SK-N-SH treated with all-trans-retinoic acid at 6 μM for 48 hours (cell line): ENCODE results near the gene HRH3.

ENCODE experiments used
- ATAC-seq: fragments of 200-7000 bp; cut with Tn5 transposase; 3 replicates; pipeline ENCODE4 v1.9.1; 2020; ENCODE audit warnings: mild to moderate bottlenecking, moderate library complexity
- ARNTL ChIP-seq: fragments of 450-650 bp; formaldehyde crosslinking; IDR thresholded peaks from 2 replicates; pipeline ENCODE4 v1.5.0; 2020; ENCODE audit warnings: low read depth, mild to moderate bottlenecking, moderate library complexity, borderline replicate concordance
- BACH2 ChIP-seq: fragments of 250-450 bp; sonication (Bioruptor Pico); IDR thresholded peaks from 2 replicates; pipeline ENCODE4 v1.9.0; 2021; ENCODE audit warnings: mild to moderate bottlenecking, borderline replicate concordance
- CREB5 ChIP-seq: fragments of 250-450 bp; sonication (Bioruptor Pico); IDR thresholded peaks from 2 replicates; pipeline ENCODE4 v1.5.1; 2020; ENCODE audit warnings: low read depth, mild to moderate bottlenecking, moderate library complexity
- CSDC2 ChIP-seq: fragments of 250-450 bp; sonication (Bioruptor Pico); IDR thresholded peaks from 2 replicates; pipeline ENCODE4 v1.5.0; 2020; ENCODE audit warnings: mild to moderate bottlenecking, moderate library complexity
- CSRNP3 ChIP-seq: fragments of 250-450 bp; sonication (Bioruptor Pico); IDR thresholded peaks from 2 replicates; pipeline ENCODE4 v1.5.1; 2021; ENCODE audit warnings: mild to moderate bottlenecking, moderate library complexity
- ESRRG ChIP-seq: fragments of 250-450 bp; sonication (Bioruptor Pico); IDR thresholded peaks from 2 replicates; pipeline ENCODE4 v1.6.1; 2021; ENCODE audit warnings: mild to moderate bottlenecking
- GLIS3 ChIP-seq: fragments of 250-450 bp; sonication (Bioruptor Pico); IDR thresholded peaks from 2 replicates; pipeline ENCODE4 v1.5.0; 2020; ENCODE audit warnings: mild to moderate bottlenecking, moderate library complexity
- ISL1 ChIP-seq: fragments of 250-450 bp; sonication (Bioruptor Pico); IDR thresholded peaks from 2 replicates; pipeline ENCODE4 v2.1.2; 2022; ENCODE audit warnings: mild to moderate bottlenecking, moderate library complexity
- OSR1 ChIP-seq: fragments of 250-450 bp; sonication (Bioruptor Pico); IDR thresholded peaks from 2 replicates; pipeline ENCODE4 v1.8.0; 2022; ENCODE audit warnings: moderate library complexity, mild to moderate bottlenecking, inconsistent platforms
- PATZ1 ChIP-seq: fragments of 250-450 bp; sonication (Bioruptor Pico); IDR thresholded peaks from 2 replicates; pipeline ENCODE4 v1.8.0; 2020; ENCODE audit warnings: mild to moderate bottlenecking, moderate library complexity, borderline replicate concordance
- POU6F1 ChIP-seq: fragments of 250-450 bp; sonication (Bioruptor Pico); IDR thresholded peaks from 2 replicates; pipeline ENCODE4 v1.8.0; 2021; ENCODE audit warnings: low read depth, mild to moderate bottlenecking, moderate library complexity, borderline replicate concordance
- PPARA ChIP-seq: fragments of 250-450 bp; sonication (Bioruptor Pico); IDR thresholded peaks from 2 replicates; pipeline ENCODE4 v1.5.0; 2020; ENCODE audit warnings: mild to moderate bottlenecking, borderline replicate concordance
- RARB ChIP-seq: fragments of 250-450 bp; sonication (Bioruptor Pico); IDR thresholded peaks from 2 replicates; pipeline ENCODE4 v1.8.0; 2021; ENCODE audit warnings: mild to moderate bottlenecking, moderate library complexity
- SNAI2 ChIP-seq: fragments of 250-450 bp; sonication (Bioruptor Pico); IDR thresholded peaks from 2 replicates; pipeline ENCODE4 v1.5.0; 2020; ENCODE audit warnings: mild to moderate bottlenecking, moderate library complexity
- TCF4 ChIP-seq: fragments of 250-450 bp; sonication (Bioruptor Pico); IDR thresholded peaks from 2 replicates; pipeline ENCODE4 v1.8.0; 2021; ENCODE audit warnings: mild to moderate bottlenecking, moderate library complexity, borderline replicate concordance
- TOX ChIP-seq: fragments of 250-450 bp; sonication (Bioruptor Pico); IDR thresholded peaks from 2 replicates; pipeline ENCODE4 v1.8.0; 2021; ENCODE audit warnings: mild to moderate bottlenecking, moderate library complexity, borderline replicate concordance
- TSHZ2 ChIP-seq: fragments of 250-450 bp; sonication (Bioruptor Pico); IDR thresholded peaks from 2 replicates; pipeline ENCODE4 v1.5.0; 2020; ENCODE audit warnings: mild to moderate bottlenecking, moderate library complexity
- ZC3H10 ChIP-seq: fragments of 250-450 bp; sonication (Bioruptor Pico); IDR thresholded peaks from 2 replicates; pipeline ENCODE4 v1.5.1; 2021; ENCODE audit warnings: mild to moderate bottlenecking, moderate library complexity
- ZFP3 ChIP-seq: fragments of 250-450 bp; sonication (Bioruptor Pico); IDR thresholded peaks from 2 replicates; pipeline ENCODE4 v1.5.0; 2020; ENCODE audit warnings: mild to moderate bottlenecking, moderate library complexity
- ZFP30 ChIP-seq: fragments of 450-650 bp; formaldehyde crosslinking; IDR thresholded peaks from 2 replicates; pipeline ENCODE4 v1.5.0; 2022; ENCODE audit warnings: mild to moderate bottlenecking, moderate library complexity
- ZNF565 ChIP-seq: fragments of 450-650 bp; formaldehyde crosslinking; conservative IDR thresholded peaks from 2 replicates; pipeline ENCODE4 v1.5.0; 2020; ENCODE audit warnings: low read depth, mild to moderate bottlenecking, moderate library complexity
- ZNF70 ChIP-seq: fragments of 450-650 bp; formaldehyde crosslinking; IDR thresholded peaks from 2 replicates; pipeline ENCODE4 v1.5.0; 2020; ENCODE audit warnings: mild to moderate bottlenecking, moderate library complexity
- ZNF8 ChIP-seq: fragments of 450-650 bp; formaldehyde crosslinking; IDR thresholded peaks from 2 replicates; pipeline ENCODE4 v1.5.0; 2020; ENCODE audit warnings: mild to moderate bottlenecking, moderate library complexity

HRH3 gene

GRCh38 chr20:62197311-62197710, 22.8 kb downstream of the HRH3 start (continued):
- no peak for TF ChIP-seq POU6F1
- no peak for TF ChIP-seq ZNF565 (CRISPR knock-in tag)
- TF ChIP-seq TCF4 (CRISPR knock-in tag): no peak

- TF ChIP-seq CSRNP3 (no peak), GLIS3 (CRISPR knock-in tag) (no peak), TOX (CRISPR knock-in tag) (no peak), SNAI2 (CRISPR knock-in tag) (no peak), BACH2 (CRISPR knock-in tag) (no peak), ZFP3 (CRISPR knock-in tag) (no peak), PATZ1 (CRISPR knock-in tag) (no peak), OSR1 (CRISPR knock-in tag) (no peak), ESRRG (no peak), ZC3H10 (CRISPR knock-in tag) (no peak), PPARA (CRISPR knock-in tag) (no peak), ZNF70 (no peak), CREB5 (CRISPR knock-in tag) (no peak), ISL1 (no peak), ARNTL (CRISPR knock-in tag) (no peak)
- no peak for ATAC-seq
Observed at GRCh38 chr20:62196286-62196685, 23.8 kb downstream of the HRH3 start.

GRCh38 chr20:62195736-62196135, 24.3 kb downstream of the HRH3 start:
- ATAC-seq: no peak
- TF ChIP-seq PATZ1 (CRISPR knock-in tag): no peak
- TF ChIP-seq CSDC2: no peak
- no peak for TF ChIP-seq ZFP30
- no peak for TF ChIP-seq RARB (CRISPR knock-in tag)
- no peak for TF ChIP-seq CSRNP3
- TF ChIP-seq PPARA (CRISPR knock-in tag): no peak
- no peak for TF ChIP-seq ESRRG
- TF ChIP-seq ZC3H10 (CRISPR knock-in tag): no peak
- TF ChIP-seq ZFP3 (CRISPR knock-in tag): no peak
- no peak for TF ChIP-seq ARNTL (CRISPR knock-in tag)
- TF ChIP-seq TSHZ2 (CRISPR knock-in tag): no peak
- no peak for TF ChIP-seq ZNF8 (CRISPR knock-in tag)
- TF ChIP-seq ZNF70: no peak
- TF ChIP-seq GLIS3 (CRISPR knock-in tag): no peak
- no peak for TF ChIP-seq TCF4 (CRISPR knock-in tag)
